Stimulated activated naive B cell treated with anti-CD40 and anti-IgM and Interleukin-4, amounts not matched to agents 10 μg/mL and 1 μg/mL and 100 μg/mL, for 72 hours (primary cell): ENCODE results near the gene INSR.

Experiments used
- ATAC-seq, 2 donors: fragments of 150-1000 bp; cut with Tn5 transposase; replicated peaks; 2 replicates each; pipeline ENCODE4 v1.10.0; 2021; ENCODE audit warnings: moderate library complexity in 1 of 2
- DNase-seq: peaks from one replicate; pipeline ENCODE4 v3.0.0; 2021
- H3K27ac Mint-ChIP-seq: one replicate; pipeline ENCODE4 v1.8.0; 2022; ENCODE audit warnings: mild to moderate bottlenecking, mixed read lengths
- H3K27me3 Mint-ChIP-seq, 2 donors: one replicate each; pipeline ENCODE4 v1.8.0; 2022; ENCODE audit warnings: mixed read lengths in 2 of 2
- H3K36me3 Mint-ChIP-seq, 2 donors: one replicate each; pipeline ENCODE4 v1.8.0; 2022; ENCODE audit warnings: mixed read lengths in 2 of 2, mild to moderate bottlenecking in 1 of 2
- H3K4me1 Mint-ChIP-seq, 2 donors: one replicate each; pipeline ENCODE4 v1.8.0; 2022; ENCODE audit warnings: mixed read lengths in 2 of 2, mild to moderate bottlenecking in 1 of 2
- H3K4me3 Mint-ChIP-seq, 2 donors: one replicate each; pipeline ENCODE4 v1.8.0; 2022; ENCODE audit warnings: mild to moderate bottlenecking in 2 of 2, mixed read lengths in 2 of 2, moderate library complexity in 1 of 2
- H3K9me3 Mint-ChIP-seq, 2 donors: one replicate each; pipeline ENCODE4 v1.8.0; 2022; ENCODE audit warnings: mixed read lengths in 2 of 2, mild to moderate bottlenecking in 1 of 2

The INSR gene

DNA sequence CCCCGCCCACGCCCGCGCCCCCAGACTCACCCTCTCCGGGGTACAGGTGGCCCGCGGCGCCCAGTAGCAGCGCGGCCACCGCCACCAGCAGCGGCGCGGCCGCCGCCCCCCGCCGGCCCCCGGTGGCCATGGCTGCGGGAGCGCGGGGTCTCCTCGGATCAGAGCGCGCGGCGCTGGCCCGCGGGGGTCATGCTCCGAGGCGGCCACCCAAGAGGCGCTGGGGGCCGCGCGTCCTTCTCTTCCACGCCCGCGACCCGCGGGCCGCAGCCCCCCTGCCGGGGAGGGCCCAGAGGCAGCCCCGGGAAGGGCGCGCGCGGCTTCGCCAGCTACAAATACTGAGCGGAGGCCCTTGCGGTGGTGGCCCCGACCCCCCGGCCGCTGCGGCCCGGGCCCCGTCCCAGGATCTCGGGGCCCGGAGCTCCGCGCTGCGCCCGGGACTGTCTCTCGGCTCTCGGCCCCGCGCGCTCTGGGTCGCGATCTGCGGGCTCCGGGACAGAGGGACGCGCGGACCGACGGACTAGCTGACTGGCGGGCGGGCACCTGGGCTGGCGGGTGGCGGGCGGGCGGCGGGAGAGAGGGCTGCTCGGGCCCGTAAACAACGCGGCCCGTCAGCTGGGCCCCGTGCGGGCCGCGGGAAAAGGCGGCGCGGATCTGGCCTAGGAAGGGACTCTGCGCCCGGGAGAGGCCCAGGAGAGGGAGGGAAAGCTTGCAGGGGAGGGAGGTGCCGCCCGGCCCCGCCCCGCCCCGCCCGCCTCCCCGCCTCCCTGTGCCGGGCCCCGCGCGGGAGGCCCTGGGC, at the start of gene INSR:
Gene INSR (minus strand): TSS at position 653 of the 796 bp plus-strand sequence. CDS start 523 bp downstream, at position 130.
- Mint-ChIP-seq H3K9me3 (no peaks in the 10 kb centered on the region), H3K4me1 (peaks cover 28 to 52% of the 10 kb centered on the region in 2 donors), H3K36me3 (no peaks in the 10 kb centered on the region), H3K27ac (peak within 1 kb of the TSS; percentile 93), H3K4me3 (peak within 1 kb of the TSS; percentile 85 to 94), H3K27me3 (peaks cover 12 to 19% of the 10 kb centered on the region in 2 donors)
- ATAC-seq (peak; percentile 80 to 83), DNase-seq (peak; percentile 67)

DNA sequence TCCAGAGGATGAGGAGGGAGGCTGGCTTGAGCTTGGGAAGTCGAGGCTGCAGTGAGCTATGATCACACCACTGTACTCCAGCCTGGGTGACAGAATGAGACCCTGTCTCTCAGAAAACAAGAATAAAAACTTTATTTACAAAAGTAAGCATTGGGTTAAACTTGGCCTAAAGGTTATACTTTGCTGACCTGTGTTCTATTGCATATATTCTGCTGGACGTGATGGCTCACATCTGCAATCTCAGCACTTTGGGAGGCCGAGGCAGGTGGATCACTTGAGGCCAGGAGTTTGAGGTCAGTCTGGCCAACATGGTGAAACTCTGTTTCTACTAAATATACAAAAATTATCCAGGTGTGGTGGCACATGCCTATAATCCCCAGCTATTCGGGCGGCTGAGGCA, 47.9 kb upstream of the INSR start:
- no peaks in the 10 kb centered on the region for H3K27me3 Mint-ChIP-seq
- H3K4me1 Mint-ChIP-seq, result peaks cover 57 to 83% of the 10 kb centered on the region in 2 donors
- no peak overlapping the region for H3K4me3 Mint-ChIP-seq
- ATAC-seq (no peak), DNase-seq (no peak)
- peaks cover 0 to under 1% of the 10 kb centered on the region in 2 donors for H3K36me3 Mint-ChIP-seq
- H3K27ac Mint-ChIP-seq, result peak overlapping the region; percentile 67
- peaks cover 0 to under 1% of the 10 kb centered on the region in 2 donors for H3K9me3 Mint-ChIP-seq

DNA sequence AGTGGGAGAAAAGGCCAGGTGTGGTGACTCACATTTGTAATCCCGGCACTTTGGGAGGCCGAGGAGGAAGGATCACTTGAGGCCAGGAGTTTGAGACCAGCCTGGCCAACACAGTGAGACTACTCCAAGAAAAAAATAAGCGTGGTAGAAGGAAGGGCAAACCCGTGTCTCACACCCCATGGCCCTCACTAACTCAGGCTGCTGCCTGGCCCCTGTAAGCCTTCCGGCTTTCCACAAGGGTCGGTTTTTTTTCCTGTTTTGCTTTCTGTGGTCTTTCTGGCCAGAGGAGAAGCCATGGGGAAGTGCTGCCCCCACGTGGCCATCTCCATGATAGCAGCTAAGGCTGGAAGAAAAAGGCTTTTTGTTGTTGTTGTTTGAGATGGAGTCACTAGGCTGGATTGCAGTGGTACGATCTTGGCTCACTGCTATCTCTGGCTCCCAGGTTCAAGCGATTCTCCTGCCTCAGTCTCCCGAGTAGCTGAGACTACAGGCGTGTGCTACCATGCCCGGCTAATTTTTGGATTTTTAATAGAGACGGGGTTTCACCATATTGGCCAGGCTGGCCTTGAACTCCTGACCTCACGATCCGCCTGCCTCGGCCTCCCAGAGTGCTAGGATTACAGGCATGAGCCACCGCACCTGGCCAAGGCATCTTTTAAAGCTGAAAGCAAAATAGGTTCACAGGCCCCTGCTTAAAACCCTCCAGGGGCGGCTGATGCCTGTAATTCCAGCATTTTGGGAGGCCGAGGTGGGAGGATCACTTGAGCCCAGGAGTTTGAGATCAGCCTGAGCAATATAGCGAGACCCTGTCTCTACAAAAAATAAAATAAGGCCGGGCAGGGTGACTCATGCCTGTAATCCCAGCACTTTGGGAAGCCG, 47.0 kb upstream of the INSR start:
- Mint-ChIP-seq H3K27me3 (no peaks in the 10 kb centered on the region), H3K4me3 (peak overlapping the region; percentile 57 to 70), H3K9me3 (peaks cover 3 to 4% of the 10 kb centered on the region in 2 donors), H3K27ac (peak overlapping the region; percentile 85), H3K36me3 (peaks cover 0 to 4% of the 10 kb centered on the region in 2 donors), H3K4me1 (peaks cover 58 to 85% of the 10 kb centered on the region in 2 donors)
- DNase-seq (peak; percentile 76), ATAC-seq (no peak)

DNA sequence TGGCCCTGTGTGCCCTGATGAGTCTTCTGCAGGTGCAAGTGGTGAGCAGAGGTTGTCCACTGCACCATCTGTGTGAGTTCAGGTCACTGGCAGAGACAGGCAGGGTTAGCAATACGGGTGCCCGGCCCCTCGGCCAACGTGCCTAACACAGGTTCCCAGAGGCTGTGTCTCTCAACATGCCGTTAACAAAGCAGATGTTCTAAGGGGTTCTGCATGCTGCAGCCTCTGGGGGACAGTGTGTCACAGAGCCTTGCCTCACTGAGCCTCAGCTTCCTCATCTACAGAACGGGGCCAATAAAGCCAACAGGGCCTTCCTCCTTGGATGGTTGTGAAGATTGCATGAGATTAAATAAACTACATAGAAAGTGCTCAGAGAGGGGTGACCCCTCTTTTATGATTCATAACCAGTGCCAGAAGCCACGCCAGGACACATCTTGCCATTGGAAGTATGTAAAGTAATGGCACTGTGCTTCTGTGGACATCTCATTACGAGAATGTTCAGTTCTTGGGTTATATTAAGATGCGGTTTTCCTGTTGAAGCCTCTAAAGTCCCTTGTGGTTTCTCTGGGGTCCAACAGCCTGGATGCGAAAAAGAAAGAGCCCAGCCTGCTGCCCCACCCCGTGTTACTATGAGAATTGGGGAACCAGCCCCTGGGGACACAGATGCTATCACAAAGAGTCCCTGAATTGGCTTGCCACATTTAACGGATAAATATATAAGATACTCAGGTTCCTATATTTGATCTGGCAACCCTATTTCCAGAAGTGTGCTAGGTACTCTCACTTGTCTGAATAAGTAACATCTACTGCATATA, 43.4 kb upstream of the INSR start:
- Mint-ChIP-seq H3K36me3 (peaks cover 3 to 4% of the 10 kb centered on the region in 2 donors), H3K27ac (peak overlapping the region; percentile 92), H3K9me3 (peaks cover 3 to 4% of the 10 kb centered on the region in 2 donors), H3K4me3 (peak overlapping the region; percentile 67 to 71), H3K27me3 (no peaks in the 10 kb centered on the region), H3K4me1 (peaks cover 53 to 86% of the 10 kb centered on the region in 2 donors)
- peak; percentile 86 for DNase-seq
- peak; percentile 87 to 90 for ATAC-seq

DNA sequence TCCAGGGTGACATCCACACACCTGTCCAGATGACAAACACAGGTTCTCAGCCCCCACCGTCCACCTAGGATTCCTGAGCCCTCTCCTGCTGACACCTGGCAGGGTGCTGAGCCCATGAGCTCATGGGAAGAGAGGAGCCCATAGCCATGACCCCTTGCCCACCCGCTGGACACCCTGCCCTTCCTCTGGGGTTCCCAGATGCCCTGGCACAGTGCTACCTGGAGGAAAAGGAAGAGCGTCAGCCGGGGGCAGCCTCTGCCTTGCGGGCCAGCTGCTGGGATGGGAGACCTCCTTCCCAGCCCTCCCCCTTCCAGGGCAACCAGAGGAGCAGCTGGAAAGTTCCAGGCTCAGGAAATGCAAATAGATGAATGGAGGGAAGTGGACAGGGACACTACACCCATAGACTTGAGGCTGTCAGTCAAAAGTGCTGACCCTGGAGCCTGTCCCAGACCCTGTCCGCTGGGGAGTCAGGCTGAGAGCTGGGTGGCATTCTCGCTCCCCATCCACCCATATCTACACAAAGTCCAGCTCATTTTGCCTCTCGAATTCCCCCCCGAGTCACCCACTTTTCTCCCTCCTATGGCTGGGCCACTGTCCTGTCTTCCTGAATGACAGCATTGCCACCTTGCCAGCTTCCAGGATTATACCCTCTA, 42.2 kb upstream of the INSR start:
- H3K27ac Mint-ChIP-seq, result peak overlapping the region; percentile 92
- no peak for ATAC-seq
- H3K9me3 Mint-ChIP-seq, result peaks cover 3 to 4% of the 10 kb centered on the region in 2 donors
- H3K4me3 Mint-ChIP-seq, result peak overlapping the region in 1 of 2 donors; percentile 71
- H3K36me3 Mint-ChIP-seq, result peaks cover 3 to 4% of the 10 kb centered on the region in 2 donors
- H3K27me3 Mint-ChIP-seq, result no peaks in the 10 kb centered on the region
- peaks cover 50 to 80% of the 10 kb centered on the region in 2 donors for H3K4me1 Mint-ChIP-seq
- DNase-seq, result no peak

DNA sequence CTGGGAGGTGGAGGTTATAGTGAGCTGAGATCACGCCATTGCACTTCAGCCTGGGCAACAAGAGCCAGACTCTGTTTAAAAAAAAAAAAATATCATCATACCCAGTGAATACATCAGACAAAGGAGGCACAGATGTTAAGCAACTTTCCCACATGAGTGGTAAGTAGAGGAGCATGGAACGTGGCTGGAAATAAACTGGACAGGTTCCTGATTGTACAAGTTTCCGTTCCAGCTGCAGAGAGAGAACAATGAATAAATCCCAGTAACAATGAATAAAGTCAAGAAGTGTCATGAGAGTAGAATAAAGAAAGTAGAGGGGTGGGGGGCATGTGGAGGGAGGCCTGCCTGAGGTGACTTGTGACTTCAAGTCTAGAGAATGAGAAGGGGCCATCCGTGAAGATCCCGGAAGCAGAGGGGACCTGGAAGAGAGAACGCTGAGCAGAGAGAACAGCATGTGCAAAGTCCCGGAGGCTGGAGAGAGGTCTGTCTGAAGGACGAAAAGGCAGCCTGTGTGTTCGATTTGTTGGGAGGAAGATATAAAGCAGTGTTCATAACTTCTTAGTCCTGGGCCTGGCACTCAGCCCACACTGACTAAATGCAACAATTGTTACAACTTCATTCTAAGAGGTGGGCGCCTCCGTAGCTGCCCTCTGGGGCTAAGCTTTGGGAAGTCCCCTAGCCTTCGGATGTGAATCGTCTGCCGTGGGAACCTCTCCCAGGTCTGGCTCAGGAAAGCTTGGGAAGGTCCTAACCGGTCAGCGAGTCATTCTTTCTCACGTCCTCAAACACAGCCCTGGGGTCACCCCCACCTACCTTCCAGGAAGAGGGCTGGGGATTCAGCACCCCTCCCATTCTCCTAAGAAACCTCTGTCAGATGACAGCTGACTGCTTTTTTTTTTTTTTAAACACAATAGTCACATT, 39.2 kb upstream of the INSR start:
- Mint-ChIP-seq H3K4me3 (no peak overlapping the region), H3K27me3 (no peaks in the 10 kb centered on the region), H3K27ac (no peak overlapping the region), H3K4me1 (peaks cover 34 to 51% of the 10 kb centered on the region in 2 donors), H3K36me3 (peaks cover 3 to 4% of the 10 kb centered on the region in 2 donors), H3K9me3 (peaks cover 3 to 4% of the 10 kb centered on the region in 2 donors)
- no peak for ATAC-seq
- no peak for DNase-seq

DNA sequence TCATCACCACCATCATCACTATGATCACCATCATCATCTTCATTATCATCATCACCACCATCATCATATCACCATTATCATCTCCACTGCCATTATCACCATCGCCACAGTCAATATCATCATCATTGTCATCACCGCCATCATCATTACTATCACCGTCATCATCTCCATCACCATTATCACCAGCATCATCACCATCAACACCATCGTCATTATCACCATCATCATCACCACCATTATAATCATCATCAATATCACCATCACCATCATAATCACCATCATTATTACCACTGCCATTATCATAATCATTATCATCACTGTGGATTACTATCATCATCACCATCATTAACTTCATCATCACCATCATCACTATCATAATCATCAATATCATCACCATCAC, 37.2 kb upstream of the INSR start:
- H3K27ac Mint-ChIP-seq, result no peak overlapping the region
- no peak for ATAC-seq
- no peak for DNase-seq
- H3K27me3 Mint-ChIP-seq, result no peaks in the 10 kb centered on the region
- H3K4me1 Mint-ChIP-seq, result peaks cover 20 to 31% of the 10 kb centered on the region in 2 donors
- peaks cover 0 to 3% of the 10 kb centered on the region in 2 donors for H3K36me3 Mint-ChIP-seq
- H3K9me3 Mint-ChIP-seq, result no peaks in the 10 kb centered on the region
- no peak overlapping the region for H3K4me3 Mint-ChIP-seq

DNA sequence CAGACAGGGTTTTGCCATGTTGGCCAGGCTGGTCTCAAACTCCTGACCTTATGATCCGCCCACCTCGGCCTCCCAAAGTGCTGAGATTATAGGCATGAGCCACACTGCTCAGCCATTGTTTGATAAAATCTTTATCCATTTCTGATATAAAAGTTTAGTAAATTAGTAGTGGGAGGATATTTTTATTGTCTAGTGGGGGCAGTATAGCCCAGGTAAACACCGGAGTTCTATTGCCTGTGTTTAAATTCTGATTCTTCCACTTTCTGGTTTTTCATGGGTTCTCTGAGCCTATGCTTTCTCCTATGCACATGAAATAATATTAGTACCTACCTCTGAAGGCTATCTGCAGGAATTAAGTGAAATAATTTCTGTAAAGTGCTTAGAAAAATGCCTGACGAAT, 34.4 kb upstream of the INSR start:
- Mint-ChIP-seq H3K4me3 (no peak overlapping the region), H3K27me3 (no peaks in the 10 kb centered on the region), H3K4me1 (peaks cover 7 to 14% of the 10 kb centered on the region in 2 donors), H3K27ac (no peak overlapping the region), H3K36me3 (peaks cover 0 to 3% of the 10 kb centered on the region in 2 donors), H3K9me3 (peaks cover 2 to 3% of the 10 kb centered on the region in 2 donors)
- no peak for ATAC-seq
- no peak for DNase-seq

DNA sequence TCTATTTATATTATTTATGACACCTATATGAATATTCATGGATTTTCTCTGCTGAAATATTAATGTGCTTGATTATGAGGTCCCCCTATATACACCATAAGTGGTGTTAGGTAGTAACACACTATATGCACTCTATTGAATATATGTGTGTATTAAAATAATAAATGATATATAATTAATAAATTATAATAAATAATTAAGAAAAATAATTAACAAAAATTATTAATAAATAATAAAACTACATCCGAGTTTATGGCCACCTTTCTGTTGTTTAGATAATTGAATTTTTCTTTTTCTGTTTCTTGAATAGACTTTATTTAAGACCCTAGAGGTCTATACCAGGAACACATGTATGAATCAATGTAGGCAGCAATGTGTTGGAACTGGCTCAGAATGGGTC, 33.6 kb upstream of the INSR start:
- DNase-seq, result no peak
- no peak for ATAC-seq
- Mint-ChIP-seq H3K9me3 (peaks cover 2 to 3% of the 10 kb centered on the region in 2 donors), H3K36me3 (peaks cover 0 to 3% of the 10 kb centered on the region in 2 donors), H3K4me3 (no peak overlapping the region), H3K27ac (no peak overlapping the region), H3K4me1 (peaks cover 3 to 6% of the 10 kb centered on the region in 2 donors), H3K27me3 (no peaks in the 10 kb centered on the region)

DNA sequence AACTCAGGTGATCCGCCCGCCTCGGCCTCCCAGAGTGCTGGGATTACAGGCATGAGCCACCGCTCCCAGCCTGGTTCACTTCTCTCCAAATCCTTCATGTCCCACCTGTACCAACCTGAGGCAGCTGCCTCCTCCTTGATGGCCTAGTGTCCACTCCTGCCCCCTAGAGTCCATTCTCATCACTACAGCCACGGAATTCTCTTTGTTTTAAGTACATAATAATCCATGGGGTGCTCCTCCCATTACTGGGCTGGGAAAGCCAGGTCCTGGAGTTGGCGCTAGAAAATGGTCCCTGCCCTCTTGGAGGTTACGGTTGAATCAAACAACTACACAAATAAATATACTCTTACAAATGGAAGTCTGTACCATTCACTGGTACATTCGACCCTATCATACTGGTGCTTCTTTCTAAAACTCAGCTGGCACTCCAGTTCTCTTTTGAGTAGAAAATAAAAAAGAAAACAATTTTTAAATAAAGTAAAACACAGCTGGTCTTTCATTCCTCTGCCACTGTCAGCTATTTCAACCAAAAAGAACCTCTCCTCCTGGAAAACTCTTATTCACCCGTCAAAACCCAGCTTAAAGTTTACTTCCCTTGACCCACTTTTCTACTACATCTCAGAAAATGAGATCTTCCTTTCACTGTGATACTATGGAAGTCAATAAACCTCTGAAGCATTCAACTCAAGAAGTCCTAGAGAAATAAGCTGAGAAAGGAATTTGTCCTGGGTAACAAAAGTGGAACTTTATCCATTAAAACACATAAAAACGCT, 32.1 kb upstream of the INSR start:
- no peak for DNase-seq

DNA sequence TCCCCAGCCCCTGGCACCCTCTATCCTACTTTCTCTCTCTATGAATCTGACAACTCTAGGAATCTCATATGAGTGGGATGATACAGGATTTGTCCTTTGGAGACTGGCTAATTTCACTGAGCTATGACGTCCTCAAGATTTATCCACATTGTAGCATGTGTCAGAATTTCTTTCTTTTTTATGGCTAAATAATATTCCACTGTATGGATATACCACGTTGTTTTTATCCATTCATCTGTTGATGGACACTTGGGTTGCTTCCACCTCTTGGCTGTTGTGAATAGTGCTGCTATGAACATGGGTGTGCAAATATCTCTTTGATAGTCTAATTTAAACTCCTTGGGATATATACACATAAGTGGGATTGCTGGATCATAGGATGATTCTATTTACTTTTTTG, 24.0 kb upstream of the INSR start:
- Mint-ChIP-seq H3K4me1 (no peaks in the 10 kb centered on the region), H3K36me3 (no peaks in the 10 kb centered on the region), H3K27ac (no peak overlapping the region), H3K4me3 (no peak overlapping the region), H3K9me3 (peaks cover 0 to 3% of the 10 kb centered on the region in 2 donors), H3K27me3 (peaks cover 0 to 4% of the 10 kb centered on the region in 2 donors)
- no peak for DNase-seq
- ATAC-seq, result no peak

More for the DNA sequence above, 32.1 kb upstream of the INSR start:
- H3K27me3 Mint-ChIP-seq, result no peaks in the 10 kb centered on the region
- H3K36me3 Mint-ChIP-seq, result peaks cover 0 to 3% of the 10 kb centered on the region in 2 donors
- H3K4me1 Mint-ChIP-seq, result peaks cover 3 to 6% of the 10 kb centered on the region in 2 donors
- peaks cover 2 to 3% of the 10 kb centered on the region in 2 donors for H3K9me3 Mint-ChIP-seq
- ATAC-seq, result no peak
- H3K4me3 Mint-ChIP-seq, result no peak overlapping the region
- H3K27ac Mint-ChIP-seq, result no peak overlapping the region

DNA sequence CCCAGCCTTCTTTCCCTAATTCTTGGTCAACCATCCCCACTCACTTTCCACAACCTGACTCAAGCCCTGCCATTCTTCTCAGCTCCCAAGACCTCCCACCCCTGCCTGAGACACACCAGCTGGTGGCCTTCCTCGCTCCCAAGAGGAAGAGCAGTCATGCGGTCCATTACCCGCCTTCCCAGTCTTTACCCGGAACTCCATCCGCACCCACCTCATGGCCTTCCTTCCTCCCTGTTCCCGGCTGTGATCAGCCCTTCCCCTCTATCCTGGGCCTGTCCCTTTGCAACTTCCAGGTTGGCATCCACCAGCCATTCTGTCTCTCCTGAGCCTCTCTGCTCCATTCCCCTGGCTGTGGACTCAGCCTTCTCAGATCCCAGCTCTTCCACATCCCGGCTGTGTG, 18.6 kb upstream of the INSR start:
- peaks cover 0 to 3% of the 10 kb centered on the region in 2 donors for H3K27me3 Mint-ChIP-seq
- DNase-seq (no peak), ATAC-seq (no peak)
- H3K4me3 Mint-ChIP-seq, result no peak overlapping the region
- peaks cover 0 to 2% of the 10 kb centered on the region in 2 donors for H3K4me1 Mint-ChIP-seq
- no peaks in the 10 kb centered on the region for H3K9me3 Mint-ChIP-seq
- no peaks in the 10 kb centered on the region for H3K36me3 Mint-ChIP-seq
- peak overlapping the region; percentile 25 for H3K27ac Mint-ChIP-seq
